Stimulated activated CD8-positive, alpha-beta memory T cell treated with anti-CD3 and anti-CD28 coated beads, Interleukin-7, amount 100 ng/mL, for 24 hours (primary cell): ENCODE data around the gene HAVCR1.
"Not testable (repeated sequence)": the region's sequence is repeated elsewhere in the genome, so short reads cannot be mapped to it uniquely, and the experiment has no call there.

Source experiments
- DNase-seq: peaks from one replicate; pipeline ENCODE4 v3.0.0-alpha.2; 2020; ENCODE audit warnings: low read depth

HAVCR1 gene

DNA sequence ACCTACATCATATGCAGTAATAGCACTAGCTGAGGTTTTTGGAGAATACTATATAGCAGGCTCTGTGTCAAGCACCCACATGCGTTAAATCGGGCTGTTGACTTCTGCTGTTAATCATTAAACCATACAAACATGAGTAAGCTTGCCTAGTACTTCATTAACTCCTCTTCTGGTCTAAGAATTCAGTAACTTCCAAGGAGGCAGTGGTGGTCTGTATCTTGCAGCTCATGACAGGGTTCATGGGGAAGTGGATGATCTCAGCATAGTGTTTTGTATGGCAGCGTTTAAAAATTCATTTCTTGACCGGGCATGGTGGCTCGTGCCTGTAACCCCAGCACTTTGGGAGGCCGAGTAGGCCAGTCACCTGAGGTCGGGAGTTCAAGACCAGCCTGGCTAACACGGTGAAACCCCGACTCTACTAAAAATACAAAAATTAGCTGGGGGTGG lies at the start of gene HAVCR1:
HAVCR1 (minus strand) TSS at position 24 of the 447 bp plus-strand sequence. CDS start 1,173 bp downstream, outside the sequence.
- no peak for DNase-seq

DNA sequence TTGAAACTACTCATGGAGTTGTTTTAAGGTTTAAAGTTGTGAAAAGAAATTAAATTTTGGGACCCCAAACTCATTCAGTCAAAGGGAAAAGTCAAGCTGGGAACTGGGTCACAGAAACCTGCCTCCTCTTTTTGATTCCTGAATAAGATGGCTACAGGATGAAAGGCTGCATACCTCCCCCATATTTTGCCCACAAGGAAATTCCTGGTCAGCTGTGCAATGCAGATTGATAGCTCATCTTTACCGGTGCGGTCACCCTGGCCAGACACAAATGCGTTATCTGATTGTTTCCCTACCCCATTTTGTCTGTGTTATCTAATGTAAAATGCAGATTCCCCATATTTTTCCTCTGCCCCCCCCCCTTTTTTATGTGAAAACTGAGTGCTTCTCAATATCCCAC lies 48.6 kb upstream of the HAVCR1 start:
- no peak for DNase-seq

DNA sequence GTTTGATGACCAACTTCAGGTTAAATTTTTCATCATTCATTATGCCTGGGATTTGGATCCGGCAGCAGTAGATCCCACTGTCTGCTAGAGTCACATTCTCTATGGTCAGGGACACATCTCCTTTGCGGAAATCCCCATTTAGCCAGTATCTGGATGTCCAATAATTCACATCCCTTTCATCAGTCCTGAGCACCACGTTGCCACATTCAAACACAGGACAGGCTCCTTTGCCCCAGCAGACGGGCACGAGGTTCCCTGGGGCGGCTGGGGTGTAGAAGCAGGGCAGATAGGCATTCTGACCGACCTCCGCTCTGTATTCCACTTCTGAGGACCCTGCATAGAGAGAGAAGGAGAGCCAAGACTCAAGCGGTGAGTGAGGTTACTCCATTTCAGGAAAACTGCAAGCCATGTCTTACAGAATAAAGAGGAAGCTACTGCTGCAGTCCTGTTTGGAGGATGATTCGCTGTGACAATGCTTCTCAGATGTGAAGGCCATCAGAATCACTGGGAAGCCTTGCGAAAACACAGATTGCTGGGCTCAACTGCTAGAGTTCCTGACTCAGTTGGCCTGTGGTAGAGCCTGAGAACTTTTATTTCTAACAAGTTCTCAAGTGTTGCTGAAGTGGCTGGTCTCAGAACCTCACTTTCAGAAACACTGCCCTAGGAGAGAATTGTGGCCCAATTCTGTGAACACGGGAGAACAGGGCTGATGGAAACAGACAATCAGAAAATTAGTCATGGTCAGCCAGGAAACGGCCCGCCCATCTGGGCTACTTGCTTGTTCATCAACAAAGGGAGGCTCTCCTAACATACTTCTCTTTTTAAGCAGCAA lies 47.9 kb upstream of the HAVCR1 start:
- no peak for DNase-seq

DNA sequence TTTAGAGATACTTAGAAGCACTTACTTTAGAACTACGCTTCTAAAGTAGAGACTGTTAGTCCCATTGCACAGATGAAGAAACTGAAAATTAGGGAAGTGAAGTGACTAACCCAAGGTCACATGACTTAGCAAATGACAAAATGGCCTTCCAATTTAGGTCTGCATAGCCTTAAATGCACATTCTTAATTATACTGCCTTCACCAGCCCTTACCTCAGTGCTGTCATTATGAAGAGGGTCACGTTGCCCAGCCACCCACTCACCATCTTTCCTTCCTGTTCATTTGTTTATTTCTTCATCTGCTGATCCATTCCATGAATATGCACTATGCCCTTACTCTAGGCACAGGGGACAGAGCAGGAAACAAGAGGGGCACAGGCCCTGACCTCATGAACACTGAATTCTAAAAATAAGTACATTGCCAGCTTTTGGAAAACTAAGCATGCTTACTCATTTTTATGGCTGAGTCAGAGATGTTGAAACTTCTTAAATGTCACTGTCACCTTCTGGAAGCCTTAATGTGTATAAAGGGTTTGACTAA lies 41.3 kb upstream of the HAVCR1 start:
- no peak for DNase-seq

DNA sequence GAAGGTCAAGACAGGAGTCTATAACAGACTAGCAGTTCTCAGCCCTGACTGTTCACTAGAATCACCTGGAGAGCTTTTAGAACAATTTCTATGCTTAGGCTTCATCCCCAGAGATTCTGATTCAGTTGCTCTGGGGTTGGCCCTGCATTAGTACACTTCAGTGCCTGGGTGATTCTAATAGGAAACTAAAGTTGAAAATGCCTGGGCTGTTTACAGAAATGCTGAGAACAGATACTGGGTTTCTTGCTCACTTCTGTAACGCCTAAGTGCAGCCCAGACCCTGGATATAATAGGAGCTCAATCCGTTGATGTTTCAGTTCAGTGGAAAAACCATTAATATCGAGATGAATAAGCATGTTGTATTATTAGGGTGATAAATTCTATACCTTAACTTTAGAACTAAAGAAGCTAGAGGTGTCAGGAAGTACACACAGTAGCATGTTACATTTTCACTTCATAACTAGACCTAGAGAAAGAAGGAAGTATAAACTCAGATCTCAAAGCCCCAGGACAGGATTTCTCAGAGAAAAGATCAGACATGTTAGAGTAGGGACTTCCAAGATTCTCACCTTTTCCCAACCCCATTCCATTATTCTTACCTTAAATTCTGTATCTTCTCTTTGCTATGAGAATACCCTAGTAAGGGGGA lies 29.6 kb upstream of the HAVCR1 start:
- DNase-seq: no peak

DNA sequence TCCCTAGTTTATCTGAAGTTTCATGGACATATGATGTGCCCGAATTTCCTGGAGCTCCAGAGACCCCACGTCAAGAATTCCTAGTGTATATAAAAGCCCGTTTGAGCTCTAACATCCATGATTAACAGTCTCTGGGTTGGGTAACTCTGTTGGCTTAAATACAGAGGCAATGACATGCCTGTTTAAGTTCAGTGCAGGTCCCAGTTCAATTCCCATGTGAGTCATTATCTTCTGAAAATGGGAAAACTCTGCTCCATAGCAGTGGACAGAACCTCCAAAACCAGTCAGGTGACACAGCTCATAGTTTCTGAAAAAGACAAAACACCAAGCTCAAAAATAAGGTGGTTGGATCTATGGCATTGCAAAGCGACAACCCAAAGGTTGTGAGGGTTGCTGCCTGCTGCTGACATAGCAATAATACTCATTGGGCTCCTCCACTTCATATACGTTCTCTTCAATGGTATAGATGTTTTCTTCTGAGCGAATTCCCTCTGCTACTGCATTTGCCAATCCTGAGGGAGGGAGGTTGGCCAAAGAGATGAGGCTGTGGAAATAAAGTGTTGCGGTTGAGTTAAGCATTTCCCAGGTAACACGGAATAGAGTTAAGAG lies 27.9 kb upstream of the HAVCR1 start:
- DNase-seq: no peak

DNA sequence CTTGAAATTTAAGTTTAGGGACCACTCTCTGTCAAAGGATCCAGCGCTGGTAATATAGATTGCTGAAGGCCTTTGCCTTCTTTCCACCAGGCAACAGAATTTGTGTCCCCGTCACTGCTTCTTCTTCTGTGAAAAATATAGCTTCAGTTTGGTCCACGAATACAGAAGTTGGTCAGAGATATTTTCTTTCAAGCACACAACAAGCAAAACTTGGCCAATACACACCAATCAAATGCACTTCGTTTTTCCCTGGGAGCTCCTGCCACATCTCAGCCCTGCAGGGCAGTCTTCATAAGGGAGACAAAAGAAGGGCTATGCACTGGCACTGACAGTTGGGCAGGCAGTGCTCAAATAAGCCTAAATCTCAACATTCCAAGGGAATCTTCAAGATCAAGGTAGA lies 27.0 kb upstream of the HAVCR1 start:
- no peak for DNase-seq

DNA sequence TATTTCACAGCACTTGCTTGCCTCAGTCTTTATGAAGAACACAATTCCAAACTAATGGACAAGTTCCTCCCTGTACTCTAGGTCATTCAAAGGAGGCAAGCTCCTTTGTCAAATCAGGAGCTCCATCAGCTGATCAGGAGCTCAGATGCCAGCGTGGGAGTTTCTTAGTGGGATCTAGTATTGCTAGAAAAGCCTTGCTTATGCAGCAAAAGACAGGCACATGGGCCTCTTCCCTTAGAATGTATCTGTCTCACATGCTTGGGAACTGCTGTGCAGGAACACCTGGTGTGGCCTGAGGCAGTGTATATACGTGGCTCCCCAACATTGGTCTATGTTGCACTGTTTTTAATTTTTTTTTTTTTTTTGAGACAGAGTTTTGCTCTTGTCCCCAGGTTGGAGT lies 21.4 kb upstream of the HAVCR1 start:
- no peak for DNase-seq

DNA sequence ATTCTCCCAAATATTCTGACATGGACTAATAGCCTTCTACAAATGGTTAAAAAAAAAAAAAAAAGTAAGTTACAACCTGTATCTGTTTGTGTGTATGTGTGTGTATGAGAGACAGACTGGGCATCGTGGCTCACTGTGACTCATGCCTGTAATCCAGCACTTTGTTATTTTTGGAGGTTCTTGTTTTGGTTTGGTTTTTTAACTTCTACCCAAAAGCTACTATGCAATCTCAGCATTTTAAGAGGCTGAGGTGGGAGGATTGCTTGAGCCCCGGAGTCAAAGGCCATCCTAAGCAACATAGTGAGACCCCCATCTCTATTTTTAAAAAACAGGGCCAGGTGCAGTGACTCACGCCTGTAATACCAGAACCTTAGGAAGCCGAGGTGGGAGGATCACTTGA lies 17.6 kb upstream of the HAVCR1 start:
- no peak for DNase-seq

DNA sequence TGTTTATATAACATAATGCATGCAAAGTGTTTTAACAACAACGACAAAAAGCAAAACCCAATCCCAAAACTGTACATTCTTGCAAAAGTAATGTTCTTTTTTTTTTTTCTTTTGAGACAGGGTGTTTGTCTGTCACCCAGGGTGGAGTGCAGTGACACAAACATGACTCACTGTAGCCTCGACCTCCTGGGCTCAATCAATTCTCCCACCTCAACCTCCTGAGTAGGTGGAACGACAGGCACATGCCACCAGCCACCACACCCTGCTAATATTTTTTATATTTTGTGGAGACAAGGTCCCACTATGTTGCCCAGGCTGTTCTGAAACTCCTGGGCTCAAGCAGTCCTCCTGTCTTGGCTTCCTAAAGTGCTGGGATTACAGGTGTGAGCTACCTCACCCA lies 13.6 kb upstream of the HAVCR1 start:
- DNase-seq: no peak

DNA sequence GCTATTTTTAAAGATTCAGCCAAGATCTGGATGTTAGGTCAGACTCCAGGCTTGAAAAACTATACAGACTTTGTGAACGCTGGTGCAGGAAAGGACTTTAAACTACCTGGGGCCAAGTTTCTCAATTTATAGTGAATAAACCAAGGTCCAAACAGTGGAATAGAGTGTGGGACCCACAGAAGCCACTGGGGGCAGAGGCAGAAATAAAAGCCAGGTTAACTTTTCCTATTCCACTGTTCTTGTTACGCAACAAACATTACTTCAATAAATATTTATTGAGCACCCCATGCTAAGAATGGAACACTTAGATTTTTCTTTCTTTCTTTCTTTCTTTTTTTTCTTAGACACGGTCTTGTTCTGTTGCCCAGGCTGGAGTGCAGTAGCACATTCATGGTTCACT lies 11.0 kb upstream of the HAVCR1 start:
- DNase-seq: no peak

DNA sequence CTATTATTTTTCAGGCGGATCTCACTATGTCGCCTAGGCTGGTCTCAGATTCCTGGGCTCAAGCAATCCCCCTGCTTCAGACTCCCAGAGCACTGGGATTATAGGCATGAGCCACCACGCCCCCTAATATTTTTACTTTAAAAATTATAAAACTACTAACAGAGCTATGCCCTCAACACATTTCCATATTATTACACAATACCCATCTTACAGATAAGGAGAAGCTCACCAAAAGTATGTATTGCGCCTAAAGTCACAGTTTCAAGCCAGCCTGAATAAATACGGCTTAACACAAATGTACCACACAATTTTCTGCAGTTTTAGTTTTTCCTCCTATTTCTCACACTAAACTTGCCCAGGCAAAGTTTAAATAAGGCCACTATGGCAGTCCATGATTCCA lies 9.9 kb upstream of the HAVCR1 start:
- no peak for DNase-seq

DNA sequence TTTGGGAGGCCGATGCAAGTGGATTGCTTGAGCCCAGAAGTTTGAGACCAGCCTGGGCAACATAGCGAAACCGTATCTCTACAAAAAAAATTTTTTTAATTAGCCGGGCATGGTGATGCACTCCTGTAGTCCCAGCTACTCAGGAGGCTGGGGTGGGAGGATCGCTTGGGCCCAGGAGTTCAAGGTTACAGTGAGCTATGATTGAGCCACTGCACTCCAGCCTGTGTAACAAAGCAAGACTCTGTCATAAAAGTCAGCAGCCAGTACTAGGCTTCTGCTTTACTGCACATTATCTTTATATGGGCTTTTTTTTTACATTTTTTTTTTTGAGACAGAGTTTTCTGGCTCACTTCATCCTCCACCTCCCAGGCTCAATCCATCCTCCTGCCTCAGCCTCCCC lies 9.4 kb upstream of the HAVCR1 start:
- DNase-seq: no peak

DNA sequence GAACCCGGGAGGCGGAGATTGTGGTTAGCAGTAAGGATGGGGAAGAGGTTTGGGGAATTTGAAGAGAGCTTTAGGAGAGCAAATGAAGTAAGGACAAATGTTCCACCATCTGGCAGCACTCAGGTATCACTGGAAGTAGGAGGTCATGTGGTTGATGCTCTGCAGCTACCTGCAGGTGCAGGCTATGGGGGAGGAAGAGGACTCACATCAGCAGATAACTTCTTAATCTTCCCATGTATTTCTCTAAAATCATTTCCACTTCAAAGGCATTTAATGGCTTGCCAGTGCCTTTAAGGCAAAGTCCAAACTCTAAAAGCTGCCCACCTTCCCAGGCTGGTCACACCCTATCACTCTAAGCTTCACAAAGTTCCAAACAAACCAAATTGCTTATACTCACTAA lies 8.1 kb upstream of the HAVCR1 start:
- no peak for DNase-seq

DNA sequence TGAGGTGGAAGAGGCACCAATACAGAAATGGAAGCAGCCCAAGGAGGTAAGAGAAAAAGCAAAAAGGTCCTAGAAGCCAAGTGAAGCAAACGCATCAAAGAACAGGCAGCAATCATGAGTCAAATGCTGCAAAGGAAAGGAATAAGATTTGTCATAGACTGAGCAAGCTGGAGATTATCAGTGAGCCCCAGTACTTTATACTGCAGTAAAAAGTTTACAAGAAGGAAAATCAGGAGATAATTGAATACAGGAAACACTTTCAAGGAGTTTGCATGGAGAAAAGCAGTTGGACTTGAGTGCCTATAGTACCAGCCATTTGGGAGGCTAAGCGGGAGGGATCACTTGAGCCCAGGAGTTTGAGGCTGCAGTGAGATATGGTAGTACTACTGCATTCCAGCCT lies 7.2 kb upstream of the HAVCR1 start:
- DNase-seq: no peak

DNA sequence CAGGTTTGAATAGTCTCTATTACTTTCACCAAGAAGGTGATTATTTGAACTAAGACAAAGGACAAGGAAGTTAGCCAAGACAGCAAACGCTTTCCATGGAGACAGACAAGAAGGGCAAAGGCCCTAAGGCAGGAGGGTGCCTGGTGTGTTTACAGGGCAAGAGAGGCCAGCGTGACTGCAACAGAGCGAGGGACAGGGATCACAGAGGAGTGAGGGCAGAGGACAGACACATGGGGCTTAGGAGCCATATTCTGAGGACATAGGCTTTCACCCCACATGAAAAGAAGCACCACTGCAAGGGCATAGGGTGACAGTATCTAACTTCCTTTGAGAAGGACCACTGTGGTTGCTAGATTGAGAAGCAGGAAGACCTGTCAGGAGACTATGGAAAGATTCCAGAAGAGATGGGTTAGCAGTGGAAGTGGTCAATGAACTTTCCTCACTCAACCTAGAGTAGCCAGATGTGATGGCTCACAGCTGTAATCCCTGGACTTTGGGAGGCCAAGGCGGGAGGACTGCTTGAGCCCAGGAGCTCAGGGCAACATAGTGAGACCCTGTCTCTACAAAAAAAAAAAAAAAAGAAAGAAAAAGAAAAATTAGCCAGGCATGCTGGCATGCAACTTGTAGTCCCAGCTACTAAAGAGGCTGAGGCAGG lies 5.0 kb upstream of the HAVCR1 start:
- DNase-seq: no peak

DNA sequence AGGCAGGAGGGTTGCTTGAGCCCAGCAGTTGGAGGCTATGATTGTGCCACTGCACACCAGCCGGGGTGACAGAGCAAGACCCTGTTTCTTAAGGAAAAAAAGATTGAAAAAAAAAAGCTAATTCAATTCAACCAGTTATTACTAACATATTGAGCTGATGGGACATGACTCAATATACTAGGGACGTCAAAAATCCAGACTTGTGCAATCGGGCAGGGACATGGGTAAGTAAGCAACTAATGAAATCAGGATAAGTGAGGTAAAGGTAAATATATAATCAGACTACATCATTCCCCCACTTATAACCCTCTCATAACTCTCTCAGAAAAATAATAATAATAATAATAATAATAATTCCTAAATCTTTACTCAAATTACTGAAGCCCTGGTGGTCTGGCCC lies 975 bp upstream of the HAVCR1 start:
- DNase-seq: no peak

DNA sequence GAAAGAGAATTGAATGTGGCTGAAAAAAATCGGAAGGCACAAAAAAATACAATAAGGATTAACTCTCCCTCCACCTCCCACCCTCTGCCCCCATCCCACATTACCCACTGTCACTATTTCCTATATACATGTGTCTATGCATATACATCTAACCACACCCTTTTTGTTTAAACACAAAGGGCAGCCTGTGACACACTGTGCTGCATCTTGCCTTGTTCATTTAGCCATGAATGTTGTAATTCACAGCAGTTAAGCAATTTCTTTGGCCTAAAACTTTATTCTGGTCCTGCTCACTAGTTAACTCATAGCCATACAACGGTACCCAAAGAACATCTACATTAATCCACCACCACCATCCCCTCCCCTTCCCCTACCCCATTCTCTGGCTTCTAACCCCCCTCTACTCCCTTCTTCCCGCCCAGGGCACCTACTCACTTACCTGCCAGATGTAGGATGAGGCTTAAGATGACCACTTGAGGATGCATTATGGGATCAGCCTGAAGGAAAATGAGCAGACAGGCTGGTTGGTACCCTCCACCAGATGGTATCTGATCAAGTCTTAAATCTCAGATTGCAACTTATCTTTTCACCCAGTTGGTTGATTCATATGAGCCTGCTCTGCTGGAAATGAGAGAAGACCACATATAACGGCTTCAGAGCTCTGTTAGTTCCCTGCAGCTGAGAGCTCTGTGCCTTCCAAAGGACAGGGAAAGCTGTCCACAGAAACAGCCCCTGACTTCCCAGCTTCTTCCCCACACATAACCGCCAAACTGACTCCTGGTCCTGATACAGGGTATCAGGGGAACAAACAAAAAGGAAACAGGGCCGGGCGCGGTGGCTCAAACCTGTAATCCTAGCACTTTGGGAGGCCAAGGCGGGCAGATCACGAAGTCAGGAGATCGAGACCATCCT lies 1.2 kb downstream of the HAVCR1 start:
- no peak for DNase-seq

DNA sequence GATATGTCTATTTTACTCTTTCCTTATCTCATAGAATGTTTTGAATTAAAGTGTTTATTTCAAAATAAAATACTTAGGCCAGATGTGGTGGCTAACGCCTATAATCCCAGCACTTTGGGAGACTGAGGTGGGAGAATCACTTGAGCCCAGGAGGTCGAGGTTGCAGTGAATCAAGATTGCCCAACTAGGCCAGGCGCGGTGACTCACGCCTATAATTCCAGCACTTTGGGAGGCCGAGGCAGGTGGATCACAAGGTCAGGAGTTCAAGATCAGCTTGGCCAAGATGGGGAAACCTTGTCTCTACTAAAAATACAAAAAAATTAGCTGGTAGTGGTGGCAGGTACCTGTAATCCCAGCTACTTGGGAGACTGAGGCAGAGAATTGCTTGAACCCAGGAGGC lies 2.1 kb downstream of the HAVCR1 start:
- not testable (repeated sequence) for DNase-seq

DNA sequence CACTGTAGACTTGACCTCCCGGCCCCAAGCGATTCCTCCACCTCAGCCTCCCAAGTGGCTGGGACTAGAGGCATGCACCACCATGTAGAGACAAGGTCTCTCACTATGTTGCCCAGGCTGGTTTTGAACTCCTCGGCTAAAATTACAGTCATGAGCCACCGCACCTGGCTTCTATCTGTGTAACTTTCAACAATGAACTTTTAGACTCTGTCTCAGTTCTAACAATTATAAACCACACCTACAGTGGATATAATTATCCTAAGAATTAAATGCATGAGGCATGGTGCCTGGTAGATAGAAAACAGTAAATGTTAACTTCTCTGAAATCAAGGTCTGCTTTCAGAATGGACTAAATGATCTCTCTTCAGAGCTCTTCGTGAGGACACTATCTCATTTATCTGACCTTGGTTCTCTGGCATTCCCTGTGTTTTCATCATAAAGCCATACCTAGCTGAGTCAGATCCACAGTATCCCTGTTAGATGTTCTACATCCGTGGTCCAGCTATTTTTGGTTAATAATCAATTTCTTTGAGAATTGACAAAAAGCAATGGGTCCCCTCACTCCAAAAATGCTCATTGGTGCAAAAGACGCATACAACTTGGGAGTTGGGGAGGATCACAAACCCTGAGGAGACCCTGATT lies 7.2 kb downstream of the HAVCR1 start:
- no peak for DNase-seq

DNA sequence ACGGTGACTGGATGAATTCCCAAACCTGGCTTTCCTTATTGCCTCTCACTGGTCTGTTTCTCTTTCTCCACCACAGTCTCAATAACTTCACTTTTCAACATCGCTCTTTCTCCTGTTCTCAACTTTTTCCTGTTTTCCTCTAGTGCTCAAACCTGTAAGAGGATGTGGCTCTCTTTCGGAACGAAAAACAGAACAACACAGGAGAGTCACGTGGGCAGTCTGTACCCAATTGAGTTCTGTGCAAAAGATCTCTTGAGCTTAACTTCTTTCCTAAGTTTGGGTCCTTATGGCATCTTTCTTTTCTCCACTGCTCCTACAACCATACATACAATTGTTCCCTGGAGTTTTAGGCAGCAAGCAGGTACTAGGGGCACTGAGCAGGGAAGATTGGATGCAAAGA lies 8.9 kb downstream of the HAVCR1 start:
- DNase-seq: no peak
